COR-L47 (cell line): Measurements from ENCODE around the gene GLT6D1.

Source experiments
- DNase-seq: peaks from one replicate; lab custom pipeline; 2025; lab: John Stamatoyannopoulos, UW

GLT6D1 gene

GRCh38 chr9:135584371-135584770, 55.0 kb downstream of the GLT6D1 start:
- DNase-seq: no peak

- DNase-seq: no peak
Observed at GRCh38 chr9:135583688-135584011, 55.7 kb downstream of the GLT6D1 start.

DNA sequence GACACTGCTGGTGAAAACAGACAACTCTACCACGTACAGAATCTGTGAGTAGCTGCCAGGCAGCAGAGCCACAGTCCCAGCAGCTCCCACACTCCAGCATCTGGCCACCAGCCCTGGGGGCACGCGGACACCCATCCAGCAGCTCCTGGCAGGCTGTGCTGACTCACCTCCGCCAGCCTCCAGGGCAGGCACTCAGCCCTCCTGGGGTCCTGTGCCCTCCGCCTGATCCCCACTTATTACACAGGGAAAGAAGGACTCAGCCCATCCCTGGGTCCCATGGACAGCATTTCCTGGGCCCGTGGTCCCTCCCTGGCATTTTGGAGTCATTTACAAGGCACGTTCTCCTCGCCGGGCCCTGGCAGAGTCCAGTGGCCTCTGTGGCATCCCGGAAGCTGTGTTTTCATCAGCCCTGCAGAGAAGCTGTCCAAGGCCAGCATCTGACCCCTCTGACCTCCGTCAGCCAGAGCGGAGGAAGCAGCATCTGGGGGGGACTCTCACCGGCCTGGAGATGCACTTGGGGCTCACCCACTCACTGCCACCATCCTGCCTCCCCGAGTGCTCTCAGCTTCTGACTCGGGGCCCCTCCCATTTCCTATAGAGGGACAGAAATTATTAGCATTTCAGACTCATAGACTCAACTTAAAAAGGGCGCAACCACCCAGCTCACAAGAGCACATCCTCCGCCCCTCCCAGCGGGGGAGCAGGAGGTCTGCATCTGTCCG, 56.2 kb downstream of the GLT6D1 start:
- DNase-seq: no peak

DNA sequence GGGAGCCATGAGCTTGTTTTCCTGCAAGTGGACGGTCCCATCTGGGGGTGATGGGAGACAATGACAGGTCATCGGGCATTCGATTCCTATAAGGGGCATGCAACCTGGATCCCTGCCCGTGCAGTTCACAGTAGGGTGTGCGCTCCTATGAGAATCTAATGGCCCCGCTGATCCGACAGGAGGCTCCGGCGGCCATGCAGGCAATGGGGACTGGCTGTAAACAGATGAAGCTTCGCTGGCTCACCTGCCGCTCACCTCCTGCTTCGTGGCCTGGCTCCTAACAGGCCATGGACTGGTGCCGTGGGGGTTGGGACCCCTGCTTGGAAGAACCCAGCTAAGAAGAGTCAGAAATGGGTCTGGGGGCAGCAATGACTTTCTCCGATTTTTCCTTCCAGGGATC, 56.8 kb downstream of the GLT6D1 start:
- DNase-seq: no peak

DNA sequence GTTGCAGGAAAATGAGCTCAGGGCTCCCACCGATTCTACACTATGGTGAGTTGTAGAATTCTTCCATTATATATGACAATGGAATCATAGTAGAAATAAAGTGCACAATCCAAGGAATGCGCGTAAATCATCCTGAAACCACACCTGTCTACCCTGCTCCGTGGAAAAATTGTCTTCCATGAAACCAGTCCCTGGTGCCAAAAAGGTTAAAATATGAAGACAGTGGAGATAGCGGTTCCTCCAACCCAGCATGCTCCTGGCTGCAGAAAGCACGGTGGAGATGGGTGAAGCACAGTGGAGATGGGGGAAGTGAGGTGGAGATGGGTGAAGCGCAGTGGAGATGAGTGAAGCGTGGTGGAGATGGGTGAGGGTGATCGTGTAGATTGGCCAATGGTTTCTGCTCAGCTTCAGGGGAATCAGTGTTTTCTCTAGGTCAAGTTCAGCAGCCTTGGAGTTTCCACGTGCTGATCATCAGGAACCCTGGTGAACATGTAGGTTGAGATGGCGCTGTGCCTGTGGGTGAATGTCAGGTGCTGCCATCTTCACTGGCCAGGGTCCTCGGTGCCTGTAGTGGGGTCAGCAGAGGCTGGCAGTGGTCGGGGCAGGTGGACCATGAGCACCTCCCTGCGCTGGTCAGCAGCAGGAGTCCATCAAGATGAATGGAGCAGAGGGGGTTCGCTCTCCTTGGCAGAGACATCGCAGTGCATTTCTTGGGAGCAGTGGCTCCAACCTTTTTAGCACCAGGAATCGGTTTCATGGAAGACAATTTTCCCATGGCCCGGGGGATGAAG, 57.5 kb downstream of the GLT6D1 start:
- no peak for DNase-seq

GRCh38 chr9:135580664-135581380, 58.5 kb downstream of the GLT6D1 start:
- DNase-seq: no peak

DNA sequence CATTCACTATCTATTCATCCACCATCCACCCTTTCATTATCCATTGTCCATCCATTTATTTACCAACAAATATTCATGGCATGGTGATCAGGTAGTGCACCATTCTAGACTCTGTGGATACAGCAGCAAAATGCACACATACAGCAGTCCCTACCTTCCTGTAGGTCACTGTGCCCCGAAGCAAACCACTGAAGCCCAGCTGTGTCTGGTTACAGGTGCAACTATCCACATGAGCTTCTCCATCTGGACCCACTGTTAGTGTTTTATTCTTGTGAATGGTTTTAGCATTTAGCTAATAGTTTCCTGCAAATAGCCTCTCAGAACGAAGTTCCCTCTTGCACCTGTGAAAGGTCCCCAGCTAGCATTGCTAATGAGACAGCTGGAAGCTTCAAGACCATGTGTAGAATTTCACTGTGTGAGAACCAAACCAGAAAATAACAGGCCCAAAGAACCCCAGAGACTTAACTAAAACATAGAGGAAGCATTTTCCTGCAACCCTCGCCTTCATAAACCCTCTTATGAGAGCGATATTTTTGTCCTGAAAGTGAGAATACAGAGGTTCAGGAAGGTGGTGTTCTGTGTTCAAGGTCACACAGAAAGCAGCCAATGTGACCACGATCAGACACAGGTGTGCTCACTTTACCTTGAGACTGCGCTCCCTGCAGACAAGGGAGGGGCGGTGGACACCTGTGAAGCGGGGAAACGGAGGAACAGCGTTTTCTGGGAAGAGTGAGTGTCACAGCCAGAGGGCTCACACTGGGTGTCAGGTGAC, 59.3 kb downstream of the GLT6D1 start:
- DNase-seq: no peak

DNA sequence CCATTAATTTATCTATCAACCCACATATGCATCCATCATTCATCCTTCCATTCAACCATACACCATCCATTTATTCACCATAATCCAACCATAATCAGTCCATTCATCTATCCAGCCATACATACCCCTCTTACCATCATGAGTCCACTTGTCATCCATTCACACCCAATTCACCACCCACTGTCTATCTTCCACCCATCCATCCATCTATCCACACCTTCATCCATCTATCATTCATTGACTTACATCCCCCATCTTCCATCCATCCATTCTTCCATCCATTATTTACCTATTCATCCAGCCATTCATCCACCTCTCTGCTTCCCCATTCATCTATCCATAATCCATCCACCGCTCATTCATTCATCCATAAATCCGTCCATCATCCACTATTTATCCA, 60.0 kb downstream of the GLT6D1 start:
- DNase-seq: no peak

DNA sequence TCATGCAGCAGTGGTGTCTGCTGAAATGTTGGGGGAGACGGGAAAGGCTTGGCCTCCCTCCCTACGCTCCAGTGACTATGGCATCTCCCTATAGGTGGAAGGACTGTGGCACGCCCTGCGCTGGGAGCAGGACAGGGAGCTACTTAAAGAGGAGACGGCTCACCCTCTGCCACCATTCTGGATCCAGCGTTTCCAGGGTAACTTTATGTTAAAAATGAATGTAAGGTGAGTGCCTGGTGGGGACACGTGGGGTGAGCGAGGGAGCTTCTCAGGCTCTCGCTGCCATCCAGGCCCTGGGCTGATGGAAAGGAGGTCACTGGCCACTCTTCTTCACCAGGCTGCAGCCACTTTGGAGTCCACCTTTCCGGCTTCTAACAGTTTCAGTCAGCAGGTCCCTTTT, 62.1 kb downstream of the GLT6D1 start:
- DNase-seq: no peak

DNA sequence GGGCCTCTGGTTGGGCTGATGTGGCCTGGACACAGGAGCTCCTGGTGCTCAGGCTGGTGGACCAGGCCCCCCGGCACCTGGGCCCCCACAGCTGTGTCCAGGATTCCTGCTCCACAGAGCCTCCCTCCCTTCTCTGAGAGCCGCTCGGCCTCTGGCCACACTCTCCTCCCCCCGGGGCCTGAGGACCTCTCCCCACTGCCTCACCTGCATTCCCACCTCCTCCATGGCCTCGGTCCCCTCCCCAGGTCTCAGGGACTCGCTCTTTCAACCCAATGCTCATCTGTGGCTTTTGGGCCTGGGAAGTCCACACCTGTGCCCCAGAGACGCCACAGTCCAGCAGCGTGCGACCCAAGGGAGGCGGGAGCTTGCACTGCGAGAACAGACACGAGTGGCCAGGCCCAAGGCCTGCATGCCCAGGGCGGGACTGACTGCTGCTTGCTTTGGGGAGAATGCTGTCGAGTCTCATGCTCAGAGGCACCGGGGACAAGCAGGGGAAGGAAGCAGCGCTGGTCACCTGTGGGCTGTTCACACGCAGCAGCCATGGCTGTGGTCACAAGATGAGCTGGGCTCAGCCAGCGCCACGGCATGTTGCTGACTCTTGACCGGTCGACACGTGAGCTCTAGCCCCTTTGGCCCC, 63.2 kb downstream of the GLT6D1 start:
- no peak for DNase-seq

DNA sequence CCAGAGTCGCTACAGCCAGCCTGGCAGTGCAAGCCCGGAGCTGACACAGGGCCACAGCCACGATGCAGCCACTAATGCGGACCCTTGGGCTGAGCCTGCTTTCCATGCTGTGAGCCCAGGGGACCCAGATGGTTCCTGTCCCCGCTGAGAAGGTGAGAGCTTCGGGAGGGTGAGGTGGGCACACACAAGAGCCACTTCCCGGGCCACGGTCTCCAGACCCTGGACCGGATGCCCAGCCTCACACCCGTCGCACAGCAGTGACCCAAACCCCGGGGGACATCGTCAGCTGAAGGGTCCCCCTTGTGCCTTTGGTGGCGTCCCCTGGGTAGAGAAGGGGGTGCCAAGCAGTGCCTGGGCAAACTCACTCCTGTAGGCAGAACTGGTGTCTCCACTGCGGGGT, 64.4 kb downstream of the GLT6D1 start:
- no peak for DNase-seq

DNA sequence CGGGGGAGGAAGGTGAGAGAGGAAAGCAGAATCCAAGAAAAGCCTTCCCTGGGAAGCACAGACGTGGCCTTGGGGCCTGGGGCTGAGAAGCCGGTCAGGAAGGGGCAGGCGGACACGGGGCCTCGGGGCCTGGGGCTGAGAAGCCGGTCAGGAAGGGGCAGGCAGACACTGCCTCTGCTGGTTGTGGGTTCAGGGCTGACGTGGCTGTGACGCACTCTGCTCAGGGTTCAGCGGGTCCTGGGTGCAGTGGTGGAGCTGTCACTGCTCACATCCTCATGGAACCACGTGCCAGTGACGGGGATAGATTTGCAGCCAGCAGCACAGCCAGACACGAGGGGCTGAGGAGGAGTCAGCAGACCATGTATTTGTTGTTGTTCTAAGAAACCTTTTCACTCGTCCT, 65.0 kb downstream of the GLT6D1 start:
- DNase-seq: no peak
